Psoas muscle (tissue), 8 donors: ENCODE data around the gene HSD17B8. TPM values are rescaled to one million over a fixed set of nuclear protein-coding genes. Genes with fewer than 3 reads are reported as not detected.

ENCODE experiments used
- ATAC-seq, 4 donors: fragments of 200-7000 bp; cut with Tn5 transposase; one replicate each; pipeline ENCODE4 v1.9.1; 2020; ENCODE audit warnings: moderate library complexity in 3 of 4, mild to moderate bottlenecking in 2 of 4
- DNase-seq, 2 donors: peaks; one replicate each; pipeline ENCODE4 v3.0.0-alpha.2; 2020
- H3K27ac ChIP-seq: fragments of 200-600 bp; one replicate; pipeline ENCODE4 v1.8.0; 2022
- H3K27me3 ChIP-seq, 3 donors: fragments of 200-600 bp in 1 of 3; one replicate each; pipeline versions ENCODE4 v1.6.1 to v1.8.0; 2013 to 2022; ENCODE audit warnings: low read length in 2 of 3, mild to moderate bottlenecking in 2 of 3, moderate library complexity in 1 of 3; ENCODE audit not compliant: insufficient read depth in 3 of 3
- H3K36me3 ChIP-seq, 2 donors: fragments of 200-600 bp in 1 of 2; one replicate each; pipeline versions ENCODE4 v1.6.1 to v1.8.0; 2013 to 2022; ENCODE audit warnings: low read depth in 1 of 2, mild to moderate bottlenecking in 1 of 2, moderate library complexity in 1 of 2; ENCODE audit not compliant: insufficient read depth in 1 of 2
- H3K4me1 ChIP-seq: fragments of 200-600 bp; one replicate; pipeline ENCODE4 v1.8.0; 2022
- H3K4me3 ChIP-seq: fragments of 200-600 bp; one replicate; pipeline ENCODE4 v1.8.0; 2022; ENCODE audit warnings: mild to moderate bottlenecking
- H3K9me3 ChIP-seq: fragments of 200-600 bp; one replicate; pipeline ENCODE4 v1.8.0; 2022
- CTCF ChIP-seq: fragments of 200-600 bp; IDR thresholded peaks from one replicate; pipeline ENCODE4 v1.8.0; 2022; ENCODE audit warnings: antibody characterized with exemption
- WGBS, 3 donors: extraction: QIAGEN DNeasy Blood & Tissue Kit; methylation state at CpG; one replicate each; pipeline versions ENCODE4 v1.1.6 to v1.1.7; 2013; 5-methylcytosine and 5-hydroxymethylcytosine counted together
- intact Hi-C, 2 donors: fragments of 100-400 bp; cut with DNase I; formaldehyde crosslinking; loops; one replicate each; pipeline versions ENCODE4 v1.11.0 to v1.14.2; 2022
- polyA plus RNA-seq, 3 donors: library from polyadenylated mRNA; stranded (reverse); fragments of 200-250 nt; gene quantifications; one replicate each; pipeline ENCODE4 v1.2.3, GENCODE V29; 2013
- total RNA-seq, 4 donors: library from RNA; stranded (reverse); fragmentation: NEBNext Ultra II Directional in 2 of 4; extraction: Animal tissue kit (Norgen Biotek cat#: 25700) in 2 of 4; gene quantifications; one replicate each; pipeline versions ENCODE4 v1.2.1 to v1.2.4, GENCODE V29; 2021 to 2023
- donor health status: healthy with polysubstance abuse.
- donor health status: DM: no; HTN: no; CAD: no; lungs with moderate emphysema.
- donor health status: Bipolar disorder and iron deficiency.
- donor health status: healthy.
- donor health status: DM: yes; HTN: yes; CAD: no.
- donor health status: DM: no; HTN: no; CAD: no.
- donor health status: DM: no; HTN: no; CAD: no.
- donor health status: DM: yes; HTN: yes; CAD: no.

The HSD17B8 gene
- total and polyA plus RNA-seq, 7 donors: 5.3 to 18.9 (median 10.3) TPM

- Histone ChIP-seq H3K4me1 (peaks cover 13% of the 10 kb centered on the region), H3K27ac (peak overlapping the region; percentile 85), H3K9me3 (no peaks in the 10 kb centered on the region), H3K4me3 (peak overlapping the region; percentile 74), H3K36me3 (peaks cover 6 to 22% of the 10 kb centered on the region in 2 donors), H3K27me3 (no peaks in the 10 kb centered on the region)
- intact Hi-C loops: loop anchor here (1.0 to 5.0 kb wide), 6 partner anchors 41 to 234 kb away; partner anchors contain the start of gene RING1 (in 1 of the 2)
- TF ChIP-seq CTCF: no peak
- WGBS, 3 donors: 0 to 1% (median 0%) methylated on average over 17 to 18 of the region's 18 CpGs
- DNase-seq: no peak
- peak; percentile 4 to 35 (median 16) for ATAC-seq
Measured at GRCh38 chr6:33248643-33248931, 44.1 kb downstream of the HSD17B8 start.

GRCh38 chr6:33248932-33249731 lies 44.7 kb downstream of the HSD17B8 start:
- Histone ChIP-seq H3K27me3 (no peaks in the 10 kb centered on the region), H3K4me1 (peaks cover 13% of the 10 kb centered on the region), H3K27ac (peak overlapping the region; percentile 85), H3K9me3 (no peaks in the 10 kb centered on the region), H3K4me3 (peak overlapping the region; percentile 74), H3K36me3 (peaks cover 6 to 27% of the 10 kb centered on the region in 2 donors)
- DNase-seq (peak; percentile 96 to 98), ATAC-seq (peak; percentile 95 to 97 (median 96))
- intact Hi-C loops: loop anchor here (1.0 to 5.0 kb wide), 6 partner anchors 42 to 234 kb away; partner anchors contain the start of gene RING1 (in 1 of the 2)
- TF ChIP-seq CTCF: no peak
- 0 to 1% (median 0%) methylated on average over 58 of the region's 58 CpGs for WGBS, 3 donors

GRCh38 chr6:33249732-33250630 lies 45.5 kb downstream of the HSD17B8 start:
- intact Hi-C loops: loop anchor here (2.0 to 5.0 kb wide), 4 partner anchors 43 to 235 kb away; partner anchors contain the start of gene RING1 (in 1 of the 2)
- ATAC-seq: peak in 1 of 4 donors; percentile 1
- 9 to 11% (median 11%) methylated on average over 15 of the region's 15 CpGs for WGBS, 3 donors
- H3K9me3 ChIP-seq: no peaks in the 10 kb centered on the region
- no peak for TF ChIP-seq CTCF
- peak overlapping the region; percentile 85 for H3K27ac ChIP-seq
- no peaks in the 10 kb centered on the region for H3K27me3 ChIP-seq
- peak overlapping the region; percentile 74 for H3K4me3 ChIP-seq
- H3K4me1 ChIP-seq: peaks cover 13% of the 10 kb centered on the region
- peaks cover 6 to 36% of the 10 kb centered on the region in 2 donors for H3K36me3 ChIP-seq
- peak in 1 of 2 donors; percentile 63 for DNase-seq

- Histone ChIP-seq H3K4me1 (peaks cover 13% of the 10 kb centered on the region), H3K27me3 (no peaks in the 10 kb centered on the region), H3K4me3 (no peak overlapping the region), H3K36me3 (peaks cover 8 to 41% of the 10 kb centered on the region in 2 donors), H3K9me3 (no peaks in the 10 kb centered on the region), H3K27ac (no peak overlapping the region)
- intact Hi-C loops: no loop called here
- TF ChIP-seq CTCF: no peak
- no peak for DNase-seq
- 92 to 100% (median 92%) methylated on average over 13 of the region's 13 CpGs for WGBS, 3 donors
- ATAC-seq: no peak
Measured at GRCh38 chr6:33250731-33251130, 46.3 kb downstream of the HSD17B8 start.
